Measurements from ENCODE around the gene CLUH.
"Not testable (repeated sequence)": the region's sequence is repeated elsewhere in the genome, so short reads cannot be mapped to it uniquely, and the experiment has no call there.

Gene CLUH

DNA sequence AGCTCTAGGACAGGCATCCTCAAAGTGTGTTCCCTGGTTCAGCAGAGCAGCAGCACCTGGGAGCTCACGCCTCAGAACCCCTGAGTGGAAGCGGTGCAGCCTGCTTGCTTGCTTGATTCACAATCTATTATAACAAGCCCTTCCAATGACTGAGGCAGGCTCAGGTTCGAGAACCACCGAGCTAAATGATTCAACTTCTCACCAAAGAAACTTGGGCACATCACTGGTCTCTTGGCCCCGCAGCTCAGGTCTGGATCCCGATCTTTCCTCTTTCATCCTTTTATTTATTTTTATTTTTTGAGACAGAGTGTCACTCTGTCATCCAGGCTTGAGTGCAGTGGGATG lies 24.5 kb downstream of the CLUH start:
- no peak for DNase-seq

DNA sequence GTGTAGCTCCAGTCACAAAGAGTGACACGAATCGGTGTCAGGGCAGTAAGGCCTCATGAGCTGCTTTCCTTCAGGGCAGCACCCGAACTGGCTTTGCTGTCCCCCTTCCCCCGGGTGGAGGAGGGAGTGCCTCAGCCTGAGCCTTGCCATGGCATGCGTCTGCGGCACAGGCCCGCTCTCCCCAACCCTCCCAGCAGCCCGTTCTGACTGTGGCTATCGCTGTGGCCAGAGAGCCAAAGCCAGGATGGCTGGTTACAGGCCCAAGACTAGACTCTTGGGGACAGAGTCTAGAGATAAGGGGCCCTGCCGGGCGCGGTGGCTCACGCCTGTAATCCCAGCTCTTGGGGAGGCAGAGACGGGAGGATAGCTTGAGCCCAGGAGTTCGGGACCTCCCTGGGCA lies 25.9 kb downstream of the CLUH start:
- DNase-seq: no peak

DNA sequence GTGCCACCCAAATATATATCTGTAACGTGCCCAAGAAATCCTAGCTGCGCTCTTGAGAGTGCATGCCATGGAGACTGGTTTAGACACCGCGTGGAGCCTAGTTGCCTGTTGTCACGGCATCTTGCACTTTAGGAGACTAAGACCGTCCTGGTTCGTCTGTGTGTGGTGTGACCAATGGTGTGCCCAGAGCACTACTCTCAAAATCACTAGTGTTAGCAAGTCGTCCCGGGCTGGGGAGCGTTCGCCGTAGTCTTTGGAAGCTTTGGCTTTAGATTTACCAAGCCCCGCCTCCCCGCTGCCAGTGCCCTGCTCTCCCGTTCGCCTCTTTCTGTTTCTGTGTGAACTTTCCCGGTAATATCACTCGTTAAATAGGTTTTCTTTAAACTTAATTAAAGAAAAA lies 27.0 kb downstream of the CLUH start:
- DNase-seq: no peak

GRCh38 chr17:2683912-2684311 lies 27.7 kb downstream of the CLUH start:
- no peak for DNase-seq

DNA sequence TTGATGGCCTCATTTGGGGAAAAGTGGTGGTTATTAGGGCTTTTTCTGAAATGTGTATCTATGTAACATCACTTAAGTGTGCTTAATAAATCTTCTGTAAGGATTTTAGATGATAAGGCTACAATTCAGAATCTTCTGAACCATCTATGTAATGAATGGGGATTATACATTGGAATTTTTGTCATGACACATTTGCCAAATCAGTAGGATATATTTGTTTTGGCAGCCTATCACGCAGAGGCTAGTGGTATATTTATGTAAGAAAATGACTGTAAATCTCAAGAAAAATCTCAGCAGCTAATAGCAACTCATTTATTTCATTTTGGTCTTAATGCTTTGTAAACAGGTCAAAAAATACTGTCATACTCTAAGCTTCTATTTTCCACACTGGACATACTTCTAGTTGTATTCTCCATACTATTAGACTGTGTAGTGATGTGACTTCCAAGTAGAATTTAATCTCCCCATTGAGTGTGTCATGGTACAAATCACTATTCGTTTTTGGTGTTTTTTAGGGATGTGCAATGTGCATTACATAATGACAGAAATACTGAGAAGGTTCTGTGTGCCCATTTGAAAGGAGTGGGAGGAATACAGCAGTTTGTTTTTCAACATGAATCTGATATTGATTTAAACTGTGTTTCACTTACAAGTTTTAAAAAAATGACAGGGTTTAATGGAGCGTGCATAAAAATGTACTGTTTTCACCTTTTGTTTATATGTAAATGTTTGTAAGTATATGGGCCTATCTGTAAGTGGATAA lies 29.2 kb downstream of the CLUH start:
- DNase-seq: no peak

DNA sequence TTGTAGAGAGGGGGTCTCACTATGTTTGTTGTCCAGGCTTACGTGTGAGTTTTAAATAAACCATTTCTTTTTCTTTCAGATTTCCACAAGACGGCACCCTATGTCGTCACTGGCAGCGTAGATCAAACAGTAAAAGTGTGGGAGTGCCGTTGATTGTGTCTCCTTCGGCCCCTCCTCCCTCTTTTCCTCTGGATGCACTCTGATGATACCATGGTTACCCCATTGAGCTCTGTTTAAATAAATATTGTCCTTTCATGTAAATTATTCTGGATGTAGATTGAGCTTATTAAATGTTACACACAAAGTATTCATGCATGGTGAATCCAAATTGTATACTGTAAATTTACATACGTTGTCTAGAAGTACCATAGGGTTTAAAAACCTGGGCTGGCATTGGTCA lies 29.9 kb downstream of the CLUH start:
- DNase-seq: no peak

GRCh38 chr17:2680961-2681360 lies 30.6 kb downstream of the CLUH start:
- no peak for DNase-seq

GRCh38 chr17:2679247-2679646 lies 32.3 kb downstream of the CLUH start:
- DNase-seq: not testable (repeated sequence)

GRCh38 chr17:2672026-2672425 lies 39.5 kb downstream of the CLUH start:
- DNase-seq: no peak

DNA sequence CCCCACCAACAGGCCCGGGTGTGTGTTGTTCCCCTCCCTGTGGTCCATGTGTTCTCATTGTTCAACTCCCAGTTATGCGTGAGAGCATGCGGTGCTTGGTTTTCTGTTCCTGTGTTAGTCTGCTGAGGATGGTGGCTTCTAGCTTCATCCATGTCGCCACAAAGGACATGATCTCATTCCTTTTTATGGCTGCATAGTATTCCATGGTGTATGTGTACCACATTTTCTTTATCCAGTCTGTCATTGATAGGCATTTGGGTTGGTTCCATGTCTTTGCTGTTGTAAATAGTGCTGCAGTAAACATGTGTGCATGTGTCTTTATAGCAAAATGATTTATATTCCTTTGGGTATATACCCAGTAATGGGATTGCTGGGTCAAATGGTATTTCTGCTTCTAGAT lies 51.2 kb downstream of the CLUH start:
- not testable (repeated sequence) for DNase-seq

DNA sequence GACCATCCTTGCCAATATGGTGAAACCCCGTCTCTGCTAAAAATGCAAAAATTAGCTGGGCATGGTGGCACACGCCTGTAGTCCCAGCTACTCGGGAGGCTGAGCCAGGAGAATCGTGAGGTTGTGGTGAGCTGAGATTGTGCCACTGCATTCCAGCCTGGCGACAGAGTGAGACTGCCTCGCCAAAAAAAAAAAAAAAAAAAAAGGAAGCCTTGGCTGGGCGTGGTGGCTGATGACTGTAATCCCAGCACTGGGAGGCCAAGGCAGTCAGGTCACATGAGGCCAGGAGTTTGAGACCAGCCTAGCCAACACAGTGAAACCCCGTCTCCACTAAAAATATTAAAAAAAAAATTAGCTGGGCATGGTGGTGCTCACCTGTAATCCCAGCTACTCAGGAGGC lies 52.2 kb downstream of the CLUH start:
- DNase-seq: not testable (repeated sequence)

GRCh38 chr17:2656283-2656682 lies 55.3 kb downstream of the CLUH start:
- no peak for DNase-seq

DNA sequence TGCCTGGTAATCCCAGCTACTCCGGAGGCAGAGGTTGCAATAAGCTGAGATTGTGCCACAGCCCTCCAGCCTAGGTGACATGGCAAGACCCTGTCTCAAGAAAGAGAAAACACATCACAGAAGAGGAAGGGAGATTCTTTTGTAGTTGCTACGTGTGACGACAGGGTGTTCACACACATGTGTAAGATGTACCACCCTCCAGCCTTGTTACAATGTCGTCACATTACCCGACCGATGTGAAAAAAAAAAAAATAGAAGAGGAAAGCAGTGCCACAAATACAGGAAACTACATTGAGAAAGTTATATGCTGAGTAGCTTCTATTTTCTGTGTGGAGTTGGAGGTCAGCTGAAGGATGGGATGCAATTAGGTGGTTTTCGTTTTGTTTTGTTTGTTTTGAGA lies 56.0 kb downstream of the CLUH start:
- DNase-seq: no peak

GRCh38 chr17:2652911-2653310 lies 58.7 kb downstream of the CLUH start:
- DNase-seq: not testable (repeated sequence)

DNA sequence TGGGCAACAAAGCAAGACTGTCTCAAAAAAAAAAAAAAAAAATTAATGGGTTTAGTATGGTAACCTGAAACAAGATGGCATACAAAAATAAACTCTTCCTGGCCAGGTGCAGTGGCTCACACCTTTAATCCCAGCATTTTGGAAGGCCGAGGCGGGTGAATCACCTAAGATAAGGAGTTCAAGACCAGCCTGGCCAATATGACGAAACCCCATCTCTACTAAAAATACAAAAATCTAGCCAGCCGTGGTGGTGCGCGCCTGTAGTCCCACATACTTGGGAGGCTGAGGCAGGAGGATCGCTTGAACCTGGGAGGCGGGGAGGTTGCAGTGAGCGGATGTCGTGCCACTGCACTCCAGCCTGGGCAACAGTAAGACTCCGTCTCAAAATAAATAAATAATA lies 62.4 kb downstream of the CLUH start:
- DNase-seq: no peak

- no peak for DNase-seq
Observed at GRCh38 chr17:2647957-2648356, 63.6 kb downstream of the CLUH start.

DNA sequence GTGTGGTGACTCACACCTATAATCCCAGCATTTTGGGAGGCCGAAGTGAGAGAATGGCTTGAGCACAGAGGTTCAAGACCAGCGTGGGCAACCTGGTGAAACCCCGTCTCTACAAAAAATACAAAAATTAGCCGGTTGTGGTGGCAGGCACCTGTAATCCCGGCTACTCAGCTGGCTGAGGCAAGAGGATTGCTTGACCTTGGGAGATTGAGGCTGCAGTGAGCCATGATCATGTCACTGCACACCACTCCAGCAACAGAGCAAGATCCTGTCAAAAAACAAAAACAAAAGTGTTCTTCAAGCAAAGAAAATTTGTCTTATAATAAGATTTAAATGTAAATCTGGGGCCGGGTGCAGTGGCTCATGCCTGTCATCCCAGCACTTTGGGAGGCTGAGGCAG lies 66.6 kb downstream of the CLUH start:
- no peak for DNase-seq

All from C1 segment of cervical spinal cord (tissue), 14 donors.